ENCODE results near the gene LSP1. TPM values are rescaled to one million over a fixed set of nuclear protein-coding genes. Genes with fewer than 3 reads are reported as not detected.

LSP1 gene
- total and polyA plus RNA-seq, 2 of the 13 experiments (the other 11 are each of a cell fraction or from before 2014, with no cell fraction given) = 0.59 to 1.00 TPM

GRCh38 chr11:1888347-1888753, 35.5 kb downstream of the LSP1 start:
- no peak overlapping the region for H3K27ac ChIP-seq (ENCODE audit: extremely low read length, insufficient read depth, low read length)
- CTCF ChIA-PET (ENCODE audit: low intra/inter-chr PET ratio, low total read pairs) = no interaction called here
- H3K79me2 ChIP-seq (ENCODE audit: insufficient read depth, low read length) = no peaks in the 10 kb centered on the region
- H3K4me2 ChIP-seq (ENCODE audit: low read depth, low read length) = no peak overlapping the region
- no peaks in the 10 kb centered on the region for H4K20me1 ChIP-seq (ENCODE audit: insufficient read depth, low read length)
- no peak overlapping the region for H2AFZ ChIP-seq (ENCODE audit: low read length)
- no TSS peak for BruUV-seq (replicated peaks)
- H3K4me1 ChIP-seq (ENCODE audit: insufficient read depth, low read length) = no peaks in the 10 kb centered on the region
- H3K9me3 ChIP-seq (ENCODE audit: low read length) = no peaks in the 10 kb centered on the region
- intact Hi-C loops (cut with micrococcal nuclease; ENCODE audit: unreplicated experiment) (no loop called here), in situ Hi-C loops (cut with HindIII; ENCODE audit: extremely low pct_ligation_motif_present, low pct_unique_long_range_greater_than_20kb) (no loop called here)
- no peak overlapping the region for H3K4me3 ChIP-seq (replicated peaks in 1 of 3; ENCODE audit: insufficient read depth in 1 of 3, low read depth in 2 of 3, low read length in 3 of 3)
- POLR2A ChIA-PET = no interaction called here
- H3K36me3 ChIP-seq (replicated peaks in 1 of 2; ENCODE audit: control insufficient read depth in 1 of 2, insufficient read depth in 2 of 2, low read length in 2 of 2) = no peaks in the 10 kb centered on the region
- TF ChIP-seq ZNF7 (CRISPR knock-in tag; IDR thresholded peaks at IDR 0.05) = no peak
- TF ChIP-seq ATF7-NPFF (CRISPR knock-in tag; IDR thresholded peaks at IDR 0.05; ENCODE audit: low read depth) = no peak
- WGBS (ENCODE audit: low lambda C conversion rate) = 0% methylated on average over 1 of the region's 9 CpGs
- no peak for DNase-seq (ENCODE audit: low spot score)
- H3K27me3 ChIP-seq (ENCODE audit: control insufficient read depth in 1 of 2, insufficient read depth in 2 of 2, low read length in 2 of 2) = peaks cover 15 to 59% of the 10 kb centered on the region in 2 experiments
- no peak for ATAC-seq
- H3K9ac ChIP-seq (ENCODE audit: insufficient read depth, low read depth, low read length) = no peak overlapping the region
- no peak for FAIRE-seq

- Histone ChIP-seq H3K4me3 (replicated peaks in 1 of 3; ENCODE audit: insufficient read depth in 1 of 3, low read depth in 2 of 3, low read length in 3 of 3) (no peak overlapping the region), H3K36me3 (replicated peaks in 1 of 2; ENCODE audit: control insufficient read depth in 1 of 2, insufficient read depth in 2 of 2, low read length in 2 of 2) (no peaks in the 10 kb centered on the region), H2AFZ (ENCODE audit: low read length) (no peak overlapping the region), H3K4me2 (ENCODE audit: low read depth, low read length) (no peak overlapping the region), H3K9ac (ENCODE audit: insufficient read depth, low read depth, low read length) (no peak overlapping the region), H3K27ac (ENCODE audit: extremely low read length, insufficient read depth, low read length) (no peak overlapping the region), H4K20me1 (ENCODE audit: insufficient read depth, low read length) (no peaks in the 10 kb centered on the region), H3K9me3 (ENCODE audit: low read length) (no peaks in the 10 kb centered on the region), H3K4me1 (ENCODE audit: insufficient read depth, low read length) (no peaks in the 10 kb centered on the region), H3K79me2 (ENCODE audit: insufficient read depth, low read length) (no peaks in the 10 kb centered on the region), H3K27me3 (ENCODE audit: control insufficient read depth in 1 of 2, insufficient read depth in 2 of 2, low read length in 2 of 2) (peaks cover 15 to 55% of the 10 kb centered on the region in 2 experiments)
- CTCF ChIA-PET (ENCODE audit: low intra/inter-chr PET ratio, low total read pairs) = no interaction called here
- intact Hi-C loops (cut with micrococcal nuclease; ENCODE audit: unreplicated experiment) (no loop called here), in situ Hi-C loops (cut with HindIII; ENCODE audit: extremely low pct_ligation_motif_present, low pct_unique_long_range_greater_than_20kb) (no loop called here)
- POLR2A ChIA-PET = no interaction called here
- no TSS peak for BruUV-seq (replicated peaks)
- ATAC-seq = no peak
- TF ChIP-seq HOXA7 (CRISPR knock-in tag; IDR thresholded peaks at IDR 0.05) (no peak), PAWR (CRISPR knock-in tag; IDR thresholded peaks at IDR 0.05; ENCODE audit: borderline replicate concordance) (no peak), REXO4 (CRISPR knock-in tag; IDR thresholded peaks at IDR 0.05; ENCODE audit: borderline replicate concordance) (no peak), KDM3A (CRISPR knock-in tag; IDR thresholded peaks at IDR 0.05; ENCODE audit: low read depth) (no peak), AGO1 (IDR thresholded peaks at IDR 0.05; ENCODE audit: low read depth, low read length, poor library complexity, severe bottlenecking) (no peak), JARID2 (CRISPR knock-in tag; IDR thresholded peaks at IDR 0.05; ENCODE audit: insufficient replicate concordance) (no peak), NFE2 (CRISPR knock-in tag; IDR thresholded peaks at IDR 0.05) (no peak), ZNF670 (CRISPR knock-in tag; IDR thresholded peaks at IDR 0.05; ENCODE audit: borderline replicate concordance) (no peak), ATF3 (CRISPR knock-in tag; IDR thresholded peaks at IDR 0.05) (no peak), FIP1L1 (IDR thresholded peaks at IDR 0.05; ENCODE audit: borderline replicate concordance, insufficient read depth, low read depth, low read length) (no peak), GRHL1 (CRISPR knock-in tag; conservative IDR thresholded peaks at IDR 0.05) (no peak), ZFY (CRISPR knock-in tag; IDR thresholded peaks at IDR 0.05) (no peak)
- WGBS (ENCODE audit: low lambda C conversion rate) = 3% methylated on average over 4 of the region's 6 CpGs
- DNase-seq (ENCODE audit: low spot score) = no peak
- FAIRE-seq = no peak
Observed at GRCh38 chr11:1888811-1889210, 35.9 kb downstream of the LSP1 start.

Measured in HepG2 (cell line).